Measurements from ENCODE around the gene RGS12.

GRCh38 chr4:3340038-3340699, 47.3 kb downstream of the RGS12 start:
- TF ChIP-seq KDM5A (IDR thresholded peaks at IDR 0.05; ENCODE audit: borderline replicate concordance, low read length) (no peak), EZH2 (conservative IDR thresholded peaks at IDR 0.05; ENCODE audit: low read depth, low read length) (no peak), ZBTB42 (CRISPR knock-in tag; IDR thresholded peaks at IDR 0.05) (no peak), NCOR1 (IDR thresholded peaks at IDR 0.05; ENCODE audit: borderline replicate concordance, low read length) (no peak), HOXA7 (CRISPR knock-in tag; IDR thresholded peaks at IDR 0.05) (no peak), KLF9 (CRISPR knock-in tag; IDR thresholded peaks at IDR 0.05; ENCODE audit: low read depth) (no peak), CC2D1A (CRISPR knock-in tag; IDR thresholded peaks at IDR 0.05) (no peak), ZBTB33 (CRISPR knock-in tag; IDR thresholded peaks at IDR 0.05) (no peak), REST (IDR thresholded peaks at IDR 0.05; ENCODE audit: borderline replicate concordance in 1 of 2, low read depth in 1 of 2, low read length in 2 of 2) (no peak), POLR2A (IDR thresholded peaks at IDR 0.05; ENCODE audit: insufficient read depth in 1 of 2, low read depth in 2 of 2, low read length in 2 of 2) (no peak)
- TF ChIP-seq, protein P1, sequence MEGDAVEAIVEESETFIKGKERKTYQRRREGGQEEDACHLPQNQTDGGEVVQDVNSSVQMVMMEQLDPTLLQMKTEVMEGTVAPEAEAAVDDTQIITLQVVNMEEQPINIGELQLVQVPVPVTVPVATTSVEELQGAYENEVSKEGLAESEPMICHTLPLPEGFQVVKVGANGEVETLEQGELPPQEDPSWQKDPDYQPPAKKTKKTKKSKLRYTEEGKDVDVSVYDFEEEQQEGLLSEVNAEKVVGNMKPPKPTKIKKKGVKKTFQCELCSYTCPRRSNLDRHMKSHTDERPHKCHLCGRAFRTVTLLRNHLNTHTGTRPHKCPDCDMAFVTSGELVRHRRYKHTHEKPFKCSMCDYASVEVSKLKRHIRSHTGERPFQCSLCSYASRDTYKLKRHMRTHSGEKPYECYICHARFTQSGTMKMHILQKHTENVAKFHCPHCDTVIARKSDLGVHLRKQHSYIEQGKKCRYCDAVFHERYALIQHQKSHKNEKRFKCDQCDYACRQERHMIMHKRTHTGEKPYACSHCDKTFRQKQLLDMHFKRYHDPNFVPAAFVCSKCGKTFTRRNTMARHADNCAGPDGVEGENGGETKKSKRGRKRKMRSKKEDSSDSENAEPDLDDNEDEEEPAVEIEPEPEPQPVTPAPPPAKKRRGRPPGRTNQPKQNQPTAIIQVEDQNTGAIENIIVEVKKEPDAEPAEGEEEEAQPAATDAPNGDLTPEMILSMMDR (CRISPR knock-in tag; IDR thresholded peaks at IDR 0.05), result no peak

Data from HepG2 (cell line).